ENCODE data around the gene GID8.

GID8 gene

DNA sequence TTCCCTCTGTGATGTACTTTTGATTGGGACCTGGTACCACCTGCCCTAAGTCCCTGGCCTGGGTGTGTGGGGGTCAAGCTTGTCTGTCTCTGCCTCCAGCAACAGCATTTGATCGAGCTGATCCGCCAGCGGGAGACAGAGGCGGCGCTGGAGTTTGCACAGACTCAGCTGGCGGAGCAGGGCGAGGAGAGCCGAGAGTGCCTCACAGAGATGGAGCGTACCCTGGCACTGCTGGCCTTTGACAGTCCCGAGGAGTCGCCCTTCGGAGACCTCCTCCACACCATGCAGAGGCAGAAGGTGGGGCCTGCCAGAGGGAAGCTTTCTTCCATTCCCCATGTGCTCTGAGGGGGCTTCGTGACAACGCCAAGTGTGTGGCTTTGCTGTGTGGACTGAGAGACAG lies 5.4 kb downstream of the GID8 start:
- DNase-seq (ENCODE audit: low read depth in 2 of 2): no peak

DNA sequence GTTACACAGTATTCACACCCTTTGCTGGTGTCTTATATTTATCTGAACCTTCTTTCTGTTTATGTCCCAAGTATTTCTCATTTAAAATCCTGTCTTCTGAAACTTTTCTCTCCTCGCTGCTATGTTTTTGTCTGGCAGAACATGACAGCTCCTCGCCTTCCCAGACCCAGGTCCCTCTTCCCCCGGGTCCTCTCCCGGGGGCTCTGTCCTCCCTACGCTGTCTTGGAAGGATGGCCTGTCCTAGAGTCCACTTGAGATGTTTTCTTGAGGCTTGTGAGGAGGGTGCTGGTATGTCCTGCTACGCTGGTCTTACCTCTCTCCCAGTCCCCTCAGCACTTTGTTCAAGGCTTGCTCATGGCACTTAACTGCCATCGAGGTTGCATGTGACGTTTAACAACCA lies 6.2 kb downstream of the GID8 start:
- DNase-seq (ENCODE audit: low read depth in 2 of 2): no peak

- DNase-seq (ENCODE audit: low read depth in 2 of 2): no peak
These were observed 6.8 kb downstream of the GID8 start for GRCh38 chr20:62944746-62945145.

DNA sequence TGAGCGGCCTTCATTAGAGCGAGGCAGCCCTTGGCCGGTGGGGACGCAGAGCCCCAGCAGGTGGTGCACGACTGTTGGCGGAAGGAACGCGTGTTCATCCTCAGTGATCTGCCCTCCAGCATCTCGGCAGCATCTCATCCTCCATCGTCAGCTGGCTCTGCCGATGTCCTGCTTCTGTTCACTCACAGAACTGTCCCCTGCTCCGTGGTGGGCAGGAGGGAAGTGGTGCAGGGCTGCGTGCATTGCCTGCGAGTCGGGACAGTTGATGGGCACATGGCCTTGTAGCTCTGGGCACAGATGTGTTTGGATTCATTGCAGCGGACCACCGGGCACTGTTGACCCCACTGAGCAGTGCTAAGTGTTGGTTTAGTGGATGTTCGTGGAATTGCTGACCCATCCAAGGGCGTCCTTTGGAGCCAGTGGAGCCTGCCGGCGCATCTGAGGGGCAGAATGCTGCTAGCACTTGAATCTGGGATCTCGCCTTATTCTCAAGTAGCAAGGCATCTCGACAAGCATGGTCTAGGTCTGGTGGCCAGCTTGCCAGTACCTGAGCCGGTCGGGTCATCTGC lies 7.9 kb downstream of the GID8 start:
- no peak for DNase-seq (ENCODE audit: low read depth in 2 of 2)

DNA sequence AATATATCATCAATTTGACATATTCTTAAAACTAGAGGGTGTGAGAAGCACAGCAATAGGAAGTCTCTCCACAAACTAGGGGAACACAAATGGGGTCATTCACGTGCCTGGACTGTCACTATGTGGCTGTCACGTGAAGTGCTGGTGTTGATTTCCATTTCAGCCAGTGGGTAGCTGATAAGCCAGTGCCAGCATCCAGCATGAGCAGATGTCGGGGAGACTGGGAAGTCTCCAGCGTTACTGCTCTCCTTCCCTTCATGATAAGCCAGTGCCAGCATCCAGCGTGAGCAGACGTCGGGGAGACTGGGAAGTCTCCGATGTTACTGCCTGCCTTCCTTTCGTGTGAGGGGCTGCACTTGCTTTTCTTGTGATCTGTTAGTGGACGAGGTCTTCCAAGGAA lies 9.0 kb downstream of the GID8 start:
- DNase-seq (ENCODE audit: low read depth in 2 of 2): no peak

DNA sequence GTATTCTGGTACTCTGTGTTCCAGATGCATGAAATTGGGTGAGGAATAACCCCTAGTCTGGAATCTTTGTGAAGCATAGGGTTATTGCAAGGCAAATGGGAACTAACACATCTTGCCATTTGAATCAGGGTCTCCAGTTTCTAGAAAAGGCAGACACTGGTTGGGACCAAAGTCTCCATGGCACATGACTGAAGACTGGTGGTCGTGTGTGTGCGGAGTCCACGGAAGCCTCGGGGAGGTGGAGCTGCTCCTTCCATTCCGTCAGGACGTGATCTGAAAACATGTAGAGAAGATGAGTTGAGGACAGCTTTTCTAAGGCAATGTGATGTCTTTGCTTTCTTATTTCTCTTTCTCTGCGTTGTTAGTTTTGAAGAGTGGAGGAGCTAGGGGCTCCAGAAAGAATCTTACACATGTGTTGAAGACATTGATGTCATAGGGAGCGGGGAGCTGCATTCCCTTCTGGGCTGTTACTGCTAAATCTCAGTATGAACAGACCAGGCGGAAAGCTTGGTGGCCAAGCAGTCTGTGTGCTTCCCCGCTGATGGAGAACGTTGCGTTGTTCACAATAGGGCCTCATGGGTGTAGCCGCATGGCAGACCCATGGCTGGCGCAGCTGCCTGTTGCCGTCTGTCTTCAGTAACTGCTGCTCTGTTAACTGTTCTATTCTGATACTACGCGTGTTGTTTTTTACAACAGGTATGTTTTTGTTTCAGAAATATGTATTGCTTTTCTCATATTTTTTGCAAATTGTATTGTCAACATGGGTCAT lies 9.8 kb downstream of the GID8 start:
- no peak for DNase-seq (ENCODE audit: low read depth in 2 of 2)

DNA sequence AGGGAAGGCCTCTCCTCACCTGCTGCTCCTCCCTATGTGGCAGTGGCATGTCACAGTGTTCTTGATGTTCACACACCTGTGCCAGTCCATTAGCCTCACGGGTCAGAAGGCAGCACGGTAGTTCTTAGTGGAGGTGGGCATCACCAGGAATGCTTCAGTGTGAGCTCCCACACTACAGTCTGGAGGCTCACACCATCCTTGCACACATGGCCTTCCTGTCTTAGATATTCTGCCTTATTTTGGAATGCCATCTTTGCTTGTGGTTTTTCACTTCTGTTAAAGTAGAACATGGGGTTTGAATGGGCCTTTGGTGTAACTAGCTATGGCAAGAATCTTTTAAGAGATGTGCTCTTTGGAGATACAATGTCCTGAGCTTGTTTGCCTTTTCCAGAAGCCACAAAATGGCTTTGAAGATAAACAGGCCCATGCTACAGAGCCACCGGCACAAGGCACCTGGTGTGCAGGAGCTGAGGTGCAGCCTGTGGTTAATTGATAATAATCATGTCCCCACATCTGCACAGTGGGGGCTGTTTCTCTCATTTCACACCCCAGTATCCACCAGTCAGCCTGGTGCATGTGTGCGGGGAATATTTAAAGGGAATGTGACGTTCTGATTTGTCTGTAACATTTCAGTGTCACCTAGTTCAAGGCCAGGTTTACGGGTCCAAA lies 11.3 kb downstream of the GID8 start:
- no peak for DNase-seq (ENCODE audit: low read depth in 2 of 2)

DNA sequence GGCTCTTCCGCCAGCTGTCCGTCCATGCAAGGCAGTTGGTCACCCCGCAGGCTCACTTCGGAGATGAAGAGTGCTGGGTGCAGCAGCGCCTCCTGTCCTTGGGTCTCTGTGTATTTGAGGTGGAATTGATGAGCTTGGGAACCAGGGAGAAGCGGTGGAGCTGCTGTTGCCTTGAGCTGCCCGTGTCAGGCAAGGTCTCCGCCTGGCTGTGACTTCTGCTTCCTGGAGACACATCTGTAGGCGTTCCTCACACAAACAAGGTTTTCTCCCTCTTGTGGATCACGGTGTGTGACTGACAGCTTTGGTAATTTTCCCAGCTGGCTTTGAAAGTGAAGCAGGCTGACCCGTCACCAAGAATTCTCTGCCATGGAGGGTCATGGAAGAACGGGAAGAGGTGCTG lies 12.0 kb downstream of the GID8 start:
- no peak for DNase-seq (ENCODE audit: low read depth in 2 of 2)

GRCh38 chr20:62950741-62951140 lies 12.8 kb downstream of the GID8 start:
- no peak for DNase-seq (ENCODE audit: low read depth in 2 of 2)

DNA sequence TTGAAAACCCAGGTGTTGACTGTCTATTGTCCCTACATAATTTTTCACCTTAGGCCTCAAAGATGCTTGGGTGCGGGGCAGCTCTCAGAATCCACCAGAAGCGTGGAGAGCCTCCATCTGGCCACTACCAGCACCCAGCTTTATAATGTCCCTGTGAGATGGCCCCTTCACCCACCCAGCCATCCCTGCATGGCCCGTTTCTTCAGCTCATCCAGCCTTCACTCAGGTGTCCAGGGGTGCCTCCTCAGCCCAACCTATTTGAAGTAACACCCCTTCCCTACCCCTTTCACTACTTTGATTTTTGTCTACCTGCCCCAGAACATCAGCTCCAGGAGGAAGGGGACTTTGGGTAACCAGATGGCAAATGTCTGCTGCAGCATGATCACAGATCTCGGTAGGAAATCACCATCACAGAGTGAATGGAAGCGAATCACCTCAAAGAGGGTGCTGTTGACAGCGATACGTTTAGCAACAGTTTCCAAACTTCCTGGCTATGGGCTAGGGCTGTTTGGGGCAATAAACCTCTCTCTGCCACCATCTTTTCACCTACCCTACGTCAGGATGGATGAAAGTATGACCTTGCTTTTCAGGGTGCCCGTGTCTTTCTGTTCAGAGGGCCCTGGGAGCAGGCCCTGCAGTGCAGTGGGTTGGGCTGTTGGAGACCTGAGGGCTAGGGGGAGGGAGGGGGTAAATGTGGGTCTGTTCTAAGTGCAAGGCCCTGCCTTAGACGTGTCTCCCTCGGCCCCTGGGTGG lies 13.4 kb downstream of the GID8 start:
- DNase-seq (ENCODE audit: low read depth in 2 of 2): no peak

DNA sequence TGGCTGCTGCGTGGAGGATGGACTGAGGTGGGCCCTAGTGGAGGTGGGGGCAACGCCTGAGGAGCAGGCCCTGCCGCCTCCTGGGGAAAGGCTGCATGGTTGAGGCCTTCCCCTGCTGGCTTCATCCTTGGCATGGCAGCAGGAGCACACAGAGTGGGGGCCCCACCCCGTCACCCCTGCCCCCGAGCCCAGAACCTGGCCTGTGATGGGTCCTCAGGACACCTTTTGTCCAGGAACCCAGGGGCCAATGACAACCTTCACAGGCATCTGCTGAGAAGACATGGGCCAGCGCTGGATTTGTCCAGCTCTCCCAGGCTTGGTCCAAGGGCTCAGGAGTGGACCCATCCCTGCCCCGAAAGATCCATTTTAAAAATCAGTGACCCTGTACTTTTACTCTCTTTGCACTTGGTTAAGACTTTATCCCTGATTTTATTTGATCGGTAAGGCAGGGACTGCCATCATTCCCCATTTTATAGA lies 14.0 kb downstream of the GID8 start:
- DNase-seq (ENCODE audit: low read depth in 2 of 2): no peak

- DNase-seq (ENCODE audit: low read depth in 2 of 2): peak in 1 of 2 donors; percentile 30
These were observed 14.5 kb downstream of the GID8 start, which contains the start of gene SLC17A9 for GRCh38 chr20:62952373-62952967. TSS of gene SLC17A9 (plus strand) at chr20:62952709. CDS start at chr20:62952831, 122 bp downstream.

- DNase-seq (ENCODE audit: low read depth in 2 of 2): no peak
These were observed 15.3 kb downstream of the GID8 start for GRCh38 chr20:62952968-62953838.

- peak; percentile 35 to 38 for DNase-seq (ENCODE audit: low read depth in 2 of 2)
These were observed 16.1 kb downstream of the GID8 start for GRCh38 chr20:62953839-62954703.

DNA sequence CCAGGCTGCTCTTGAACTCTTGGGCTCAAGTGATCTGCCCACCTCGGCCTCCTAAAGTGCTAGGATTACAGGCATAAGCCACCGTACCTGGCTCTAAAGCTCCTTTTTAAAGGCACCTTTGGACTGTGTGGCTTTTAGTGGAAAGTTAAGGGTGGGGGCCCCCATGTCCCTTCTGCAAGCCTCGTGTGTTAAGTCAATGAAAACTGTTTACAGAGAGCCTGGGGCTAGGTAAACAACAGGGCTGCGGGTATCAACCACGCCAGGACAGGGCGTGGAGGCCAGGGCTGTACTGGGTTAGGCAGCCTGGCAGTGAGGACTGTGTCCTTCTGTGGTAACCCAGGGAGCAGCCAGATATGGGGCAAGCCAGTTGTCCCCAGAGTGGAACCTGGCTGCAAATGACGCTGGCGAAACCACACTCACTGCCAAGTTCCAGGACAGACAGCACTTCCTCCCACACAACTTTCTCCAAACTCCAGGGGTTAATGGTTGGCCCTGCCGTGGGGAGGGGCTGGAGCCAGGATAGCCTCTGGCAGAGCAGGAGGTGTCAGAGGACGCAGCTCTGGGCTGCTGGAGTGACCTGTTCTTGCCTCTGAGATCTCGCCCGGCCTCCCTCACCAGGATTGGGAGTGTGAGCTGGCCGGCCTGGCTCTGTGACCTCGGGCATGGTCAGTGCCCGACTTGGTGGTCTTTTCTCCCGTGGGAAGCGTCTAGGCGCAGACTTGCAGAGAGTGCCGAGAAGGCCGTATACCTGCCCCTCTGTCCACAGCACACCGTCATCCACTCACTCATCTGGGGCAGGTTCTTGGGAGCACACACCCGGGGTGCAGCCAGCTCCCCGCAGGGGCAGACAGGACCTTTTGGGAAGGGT lies 17.8 kb downstream of the GID8 start:
- no peak for DNase-seq (ENCODE audit: low read depth in 2 of 2)

DNA sequence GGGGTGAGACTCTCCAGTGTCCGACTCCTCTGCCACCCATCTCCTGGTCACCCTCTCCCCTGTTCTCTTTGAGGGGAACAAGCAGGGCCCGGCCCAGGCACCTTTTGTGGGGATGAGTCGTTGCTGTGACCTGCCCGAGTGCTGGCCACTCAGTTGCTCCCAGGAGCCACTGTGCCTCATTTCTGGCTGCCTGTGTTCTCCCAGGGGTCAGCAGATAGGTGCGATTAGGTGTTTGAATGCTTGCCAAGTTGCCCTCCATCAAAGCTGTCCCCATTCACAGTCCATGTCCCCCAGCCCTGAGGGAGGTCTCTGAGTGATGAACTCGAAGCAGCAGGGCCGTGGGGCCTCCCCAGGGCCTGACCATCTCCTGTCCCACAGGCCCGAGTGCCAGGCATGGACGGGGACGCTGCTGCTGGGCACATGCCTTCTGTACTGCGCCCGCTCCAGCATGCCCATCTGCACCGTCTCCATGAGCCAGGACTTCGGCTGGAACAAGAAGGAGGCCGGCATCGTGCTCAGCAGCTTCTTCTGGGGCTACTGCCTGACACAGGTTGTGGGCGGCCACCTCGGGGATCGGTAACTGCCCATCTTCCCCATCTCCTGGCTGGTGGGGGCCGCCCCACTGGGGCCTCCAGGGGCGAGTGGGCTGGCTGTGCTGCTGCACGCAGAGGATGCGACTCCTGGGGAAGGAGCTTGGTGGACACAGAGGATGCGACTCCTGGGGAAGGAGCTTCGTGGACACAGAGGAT lies 18.6 kb downstream of the GID8 start:
- no peak for DNase-seq (ENCODE audit: low read depth in 2 of 2)

DNA sequence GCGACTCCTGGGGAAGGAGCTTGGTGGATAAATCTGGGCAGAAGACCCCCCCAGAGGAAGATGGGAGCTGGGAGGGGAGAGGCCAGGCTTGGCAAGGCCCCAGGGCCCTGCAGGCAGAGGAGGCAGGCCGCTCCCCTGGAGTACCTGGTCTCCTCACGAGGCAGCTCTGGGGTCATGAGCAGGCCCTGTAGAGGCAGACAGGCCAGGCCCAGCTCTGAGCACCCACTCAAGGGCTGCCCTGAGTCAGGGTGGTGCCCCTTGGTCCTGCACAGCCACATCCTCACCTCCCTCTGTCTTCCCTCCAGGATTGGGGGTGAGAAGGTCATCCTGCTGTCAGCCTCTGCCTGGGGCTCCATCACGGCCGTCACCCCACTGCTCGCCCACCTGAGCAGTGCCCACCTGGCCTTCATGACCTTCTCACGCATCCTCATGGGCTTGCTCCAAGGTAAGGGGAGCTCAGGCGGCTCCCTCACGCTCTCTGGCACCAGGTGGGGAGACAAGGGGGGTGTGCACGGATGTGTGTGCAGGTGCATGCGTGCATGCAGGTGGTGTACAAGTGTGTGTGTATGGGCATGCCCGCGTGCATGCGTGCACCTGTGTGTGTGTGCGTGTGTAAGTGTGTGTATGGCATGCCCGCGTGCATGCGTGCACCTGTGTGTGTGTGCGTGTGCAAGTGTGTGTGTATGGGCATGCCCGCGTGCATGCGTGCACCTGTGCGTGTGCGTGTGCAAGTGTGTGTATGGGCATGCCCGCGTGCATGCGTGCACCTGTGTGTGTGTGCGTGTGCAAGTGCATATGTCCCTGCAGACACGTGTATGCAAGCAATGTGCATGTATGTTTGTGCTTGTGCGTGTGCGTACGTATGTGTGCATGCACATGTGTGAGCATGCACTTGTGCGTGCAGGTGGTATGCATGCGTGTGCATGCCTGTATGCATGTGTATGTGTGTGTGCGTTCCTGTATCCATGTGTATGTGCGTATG lies 19.5 kb downstream of the GID8 start:
- DNase-seq (ENCODE audit: low read depth in 2 of 2): no peak
